Measurements from ENCODE around the gene PCYT2. TPM values are rescaled to one million over a fixed set of nuclear protein-coding genes. Genes with fewer than 3 reads are reported as not detected.
A peak's percentile ranks its signal among the peaks of the same experiment; 100 is the strongest.

PCYT2 gene
- total RNA-seq, 2 experiments from 2014 or later, result 18.7 to 18.9 TPM

- peaks cover 33% of the 10 kb centered on the region for H3K36me3 Mint-ChIP-seq (ENCODE audit: low read depth)
- no peaks in the 10 kb centered on the region for H3K27me3 Mint-ChIP-seq
- CTCF ChIA-PET, result no interaction called here
- Histone ChIP-seq H3K27ac (ENCODE audit: low read depth in 1 of 2, low read length in 2 of 2) (peak overlapping the region in 1 of 2 donors; percentile 56), H3K4me1 (ENCODE audit: insufficient read depth, low read length) (peaks cover 54% of the 10 kb centered on the region), H3K36me3 (ENCODE audit: insufficient read depth, low read length) (peaks cover 54% of the 10 kb centered on the region), H3K9me3 (ENCODE audit: control insufficient read depth in 1 of 2, insufficient read depth in 1 of 2, low read length in 2 of 2) (no peaks in the 10 kb centered on the region), H3K4me3 (ENCODE audit: low read length) (peak overlapping the region; percentile 78), H3K27me3 (ENCODE audit: control insufficient read depth in 1 of 2, insufficient read depth in 2 of 2, low read length in 2 of 2) (no peaks in the 10 kb centered on the region)
- ATAC-seq (ENCODE audit: poor library complexity) (no peak), DNase-seq (peak in 1 of 14 experiments; percentile 38)
- H3K4me1 Mint-ChIP-seq (ENCODE audit: low read depth), result peaks cover 29% of the 10 kb centered on the region
- TF ChIP-seq, protein P1, sequence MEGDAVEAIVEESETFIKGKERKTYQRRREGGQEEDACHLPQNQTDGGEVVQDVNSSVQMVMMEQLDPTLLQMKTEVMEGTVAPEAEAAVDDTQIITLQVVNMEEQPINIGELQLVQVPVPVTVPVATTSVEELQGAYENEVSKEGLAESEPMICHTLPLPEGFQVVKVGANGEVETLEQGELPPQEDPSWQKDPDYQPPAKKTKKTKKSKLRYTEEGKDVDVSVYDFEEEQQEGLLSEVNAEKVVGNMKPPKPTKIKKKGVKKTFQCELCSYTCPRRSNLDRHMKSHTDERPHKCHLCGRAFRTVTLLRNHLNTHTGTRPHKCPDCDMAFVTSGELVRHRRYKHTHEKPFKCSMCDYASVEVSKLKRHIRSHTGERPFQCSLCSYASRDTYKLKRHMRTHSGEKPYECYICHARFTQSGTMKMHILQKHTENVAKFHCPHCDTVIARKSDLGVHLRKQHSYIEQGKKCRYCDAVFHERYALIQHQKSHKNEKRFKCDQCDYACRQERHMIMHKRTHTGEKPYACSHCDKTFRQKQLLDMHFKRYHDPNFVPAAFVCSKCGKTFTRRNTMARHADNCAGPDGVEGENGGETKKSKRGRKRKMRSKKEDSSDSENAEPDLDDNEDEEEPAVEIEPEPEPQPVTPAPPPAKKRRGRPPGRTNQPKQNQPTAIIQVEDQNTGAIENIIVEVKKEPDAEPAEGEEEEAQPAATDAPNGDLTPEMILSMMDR (IDR thresholded peaks at IDR 0.05), result no peak
- POLR2A ChIA-PET, result interaction anchor here (1.0 to 1.6 kb wide), 3 partner anchors 11 to 156 kb away, joined by 3 to 7 read pairs (median 3); partner anchors contain the start of genes MCRIP1 and MRPL12
- H3K4me3 Mint-ChIP-seq, result peak overlapping the region; percentile 87
- H3K27ac Mint-ChIP-seq, result peak overlapping the region; percentile 72
- intact Hi-C loops (cut with DNase I, micrococcal nuclease), result loop anchor here in 1 of 2 experiments (5.0 kb wide), 1 partner anchor 177 kb away; the partner anchor contains the start of genes ARL16 and HGS
- H3K9me3 Mint-ChIP-seq, result no peaks in the 10 kb centered on the region
Measured at GRCh38 chr17:81858967-81859905, 52.0 kb downstream of the PCYT2 start.

GRCh38 chr17:81858170-81858966, 52.8 kb downstream of the PCYT2 start:
- H3K36me3 ChIP-seq (ENCODE audit: insufficient read depth, low read length), result peaks cover 55% of the 10 kb centered on the region
- intact Hi-C loops (cut with DNase I, micrococcal nuclease), result loop anchor here in 1 of 2 experiments (5.0 kb wide), 1 partner anchor 176 kb away; the partner anchor contains the start of genes ARL16 and HGS
- DNase-seq (peak in 1 of 14 experiments; percentile 46), ATAC-seq (ENCODE audit: poor library complexity) (no peak)
- no peak overlapping the region for H3K27ac Mint-ChIP-seq
- no peaks in the 10 kb centered on the region for H3K9me3 ChIP-seq (ENCODE audit: control insufficient read depth in 1 of 2, insufficient read depth in 1 of 2, low read length in 2 of 2)
- peaks cover 41% of the 10 kb centered on the region for H3K36me3 Mint-ChIP-seq (ENCODE audit: low read depth)
- ChIA-PET POLR2A (interaction anchor here (0.6 to 1.6 kb wide), 2 partner anchors 14 to 155 kb away, joined by 3 read pairs; partner anchors contain the start of gene MRPL12), CTCF (no interaction called here)
- no peaks in the 10 kb centered on the region for H3K9me3 Mint-ChIP-seq
- peaks cover 50% of the 10 kb centered on the region for H3K4me1 ChIP-seq (ENCODE audit: insufficient read depth, low read length)
- H3K4me3 ChIP-seq (ENCODE audit: low read length), result no peak overlapping the region
- H3K4me3 Mint-ChIP-seq, result peak overlapping the region; percentile 34
- no peak overlapping the region for H3K27ac ChIP-seq (ENCODE audit: low read depth in 1 of 2, low read length in 2 of 2)
- H3K4me1 Mint-ChIP-seq (ENCODE audit: low read depth), result peaks cover 27% of the 10 kb centered on the region
- H3K27me3 ChIP-seq (ENCODE audit: control insufficient read depth in 1 of 2, insufficient read depth in 2 of 2, low read length in 2 of 2), result no peaks in the 10 kb centered on the region
- H3K27me3 Mint-ChIP-seq, result no peaks in the 10 kb centered on the region
- TF ChIP-seq, protein P1 (IDR thresholded peaks at IDR 0.05), result no peak

Data from CD4-positive, alpha-beta T cell (primary cell).